Measurements from ENCODE around the gene C16orf82.

DNA sequence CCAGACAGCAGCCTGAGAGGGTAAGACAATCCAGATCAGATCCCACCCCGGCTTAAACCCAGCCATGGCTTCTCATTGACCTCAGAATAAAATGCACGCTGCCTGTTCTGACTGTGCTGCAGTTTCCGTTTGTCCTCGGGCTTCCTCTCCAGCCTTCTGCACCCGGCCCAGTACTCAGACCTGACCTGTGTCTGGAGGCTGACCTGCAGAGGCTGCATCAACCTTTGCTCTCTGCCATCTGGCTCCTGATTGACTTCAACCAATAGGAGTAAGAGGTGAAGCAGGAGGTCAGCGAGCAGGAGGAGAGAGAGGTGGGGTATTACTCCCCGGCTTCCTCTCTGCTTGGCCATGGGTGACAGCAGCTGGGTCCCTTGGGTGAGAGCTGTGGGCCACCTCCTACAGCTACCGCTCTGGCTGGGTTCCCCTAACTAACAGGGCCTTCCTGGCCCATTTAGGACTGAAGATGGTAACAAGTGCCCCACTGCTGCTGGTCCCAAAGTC is 46.7 kb downstream of the C16orf82 start:
- no peak for TF ChIP-seq POLR2A (IDR thresholded peaks at IDR 0.05)
- TF ChIP-seq CTCF (IDR thresholded peaks at IDR 0.05): no peak
